Raji (cell line): ENCODE data around the gene XPO5.
A peak's percentile ranks its signal among the peaks of the same experiment; 100 is the strongest.

Experiments used
- POLR2A ChIP-seq: IDR thresholded peaks from 2 replicates; pipeline ENCODE4 v1.6.1; 2011; ENCODE audit warnings: low read depth, low read length, control low read depth; ENCODE audit not compliant: insufficient read depth

XPO5 gene

GRCh38 chr6:43575772-43576551, at the start of gene XPO5, which contains the start of gene POLH:
XPO5 (minus strand) TSS chr6:43576038; CDS start chr6:43575864, 174 bp downstream.
POLH (plus strand) TSS chr6:43576185; CDS start chr6:43582320, 6,135 bp downstream.
- TF ChIP-seq POLR2A = peak; percentile 99

- no peak for TF ChIP-seq POLR2A
Observed at GRCh38 chr6:43625393-43625992, 49.7 kb upstream of the XPO5 start.

GRCh38 chr6:43624786-43625288, 49.0 kb upstream of the XPO5 start:
- no peak for TF ChIP-seq POLR2A

GRCh38 chr6:43623880-43624785, 48.3 kb upstream of the XPO5 start:
- TF ChIP-seq POLR2A = no peak

- TF ChIP-seq POLR2A = no peak
Observed at GRCh38 chr6:43622541-43622940, 46.7 kb upstream of the XPO5 start.

GRCh38 chr6:43621836-43622180, 46.0 kb upstream of the XPO5 start:
- no peak for TF ChIP-seq POLR2A

GRCh38 chr6:43621078-43621835, 45.4 kb upstream of the XPO5 start:
- TF ChIP-seq POLR2A = no peak

GRCh38 chr6:43616725-43617472, 41.1 kb upstream of the XPO5 start:
- TF ChIP-seq POLR2A = no peak

GRCh38 chr6:43614396-43614730, 38.5 kb upstream of the XPO5 start:
- TF ChIP-seq POLR2A = no peak

GRCh38 chr6:43613721-43614395, 38.0 kb upstream of the XPO5 start:
- no peak for TF ChIP-seq POLR2A

- no peak for TF ChIP-seq POLR2A
Observed at GRCh38 chr6:43610431-43610830, 34.6 kb upstream of the XPO5 start.

- TF ChIP-seq POLR2A = no peak
Observed at GRCh38 chr6:43609402-43609801, 33.6 kb upstream of the XPO5 start.

- no peak for TF ChIP-seq POLR2A
Observed at GRCh38 chr6:43608807-43609206, 33.0 kb upstream of the XPO5 start.
